ENCODE measurements around the gene PTPRN2. TPM values are rescaled to one million over a fixed set of nuclear protein-coding genes. Genes with fewer than 3 reads are reported as not detected.

PTPRN2 gene
- total and polyA plus RNA-seq, 2 donors (not counting 3 experiments of a cell fraction or from before 2014, with no cell fraction given), result 0.62 to 0.88 TPM

DNA sequence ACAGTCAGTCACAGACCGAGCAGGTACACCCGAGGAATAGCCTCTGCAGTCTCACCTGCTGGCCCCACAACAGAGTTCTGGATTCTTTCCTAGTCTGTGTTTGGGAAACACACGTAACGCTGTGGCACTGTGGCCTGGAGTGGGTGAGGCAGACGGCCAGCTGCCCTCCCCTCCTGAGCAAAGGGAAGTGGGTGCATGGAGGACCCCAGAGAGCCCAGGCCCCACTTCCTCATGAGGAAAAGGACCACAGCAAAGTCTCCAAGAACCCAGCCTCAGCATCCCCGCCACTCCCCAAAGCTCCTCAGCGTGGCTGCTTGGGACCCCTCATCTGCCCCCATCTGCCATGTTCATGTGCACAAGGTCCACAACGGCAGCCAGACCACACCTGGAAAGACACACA is 530.2 kb downstream of the PTPRN2 start:
- peaks cover 15% of the 10 kb centered on the region for H3K9me3 ChIP-seq (replicated peaks; ENCODE audit: control insufficient read depth, insufficient read depth, low read length)
- dilution Hi-C loops (cut with MboI; ENCODE audit: extremely low pct_ligation_motif_present, low sequenced_read_pairs), result no loop called here
- no peaks in the 10 kb centered on the region for H3K4me1 ChIP-seq (ENCODE audit: control insufficient read depth, extremely low read depth, insufficient read depth, low read length)
- no peaks in the 10 kb centered on the region for H3K27me3 ChIP-seq (ENCODE audit: control insufficient read depth in 2 of 2, insufficient read depth in 2 of 2, low read length in 2 of 2)
- intact Hi-C loops (cut with micrococcal nuclease), result no loop called here
- ChIA-PET POLR2A (no interaction called here), CTCF (no interaction called here)
- BruUV-seq (replicated peaks), result no TSS peak
- no peak overlapping the region for H3K4me3 ChIP-seq (replicated peaks in 1 of 3; ENCODE audit: insufficient read depth in 1 of 3, low read depth in 1 of 3, low read length in 3 of 3)
- TF ChIP-seq POLR2A (IDR thresholded peaks at IDR 0.05; ENCODE audit: low read depth, low read length), result no peak
- TF ChIP-seq, protein P1, sequence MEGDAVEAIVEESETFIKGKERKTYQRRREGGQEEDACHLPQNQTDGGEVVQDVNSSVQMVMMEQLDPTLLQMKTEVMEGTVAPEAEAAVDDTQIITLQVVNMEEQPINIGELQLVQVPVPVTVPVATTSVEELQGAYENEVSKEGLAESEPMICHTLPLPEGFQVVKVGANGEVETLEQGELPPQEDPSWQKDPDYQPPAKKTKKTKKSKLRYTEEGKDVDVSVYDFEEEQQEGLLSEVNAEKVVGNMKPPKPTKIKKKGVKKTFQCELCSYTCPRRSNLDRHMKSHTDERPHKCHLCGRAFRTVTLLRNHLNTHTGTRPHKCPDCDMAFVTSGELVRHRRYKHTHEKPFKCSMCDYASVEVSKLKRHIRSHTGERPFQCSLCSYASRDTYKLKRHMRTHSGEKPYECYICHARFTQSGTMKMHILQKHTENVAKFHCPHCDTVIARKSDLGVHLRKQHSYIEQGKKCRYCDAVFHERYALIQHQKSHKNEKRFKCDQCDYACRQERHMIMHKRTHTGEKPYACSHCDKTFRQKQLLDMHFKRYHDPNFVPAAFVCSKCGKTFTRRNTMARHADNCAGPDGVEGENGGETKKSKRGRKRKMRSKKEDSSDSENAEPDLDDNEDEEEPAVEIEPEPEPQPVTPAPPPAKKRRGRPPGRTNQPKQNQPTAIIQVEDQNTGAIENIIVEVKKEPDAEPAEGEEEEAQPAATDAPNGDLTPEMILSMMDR (IDR thresholded peaks at IDR 0.05; ENCODE audit: extremely low read depth in 1 of 2, insufficient read depth in 1 of 2, low read depth in 1 of 2, low read length in 2 of 2), result no peak
- no peak for TF ChIP-seq EZH2 (IDR thresholded peaks at IDR 0.05; ENCODE audit: borderline replicate concordance, low read depth, low read length, severe bottlenecking)
- TF ChIP-seq MYC (IDR thresholded peaks at IDR 0.05; ENCODE audit: low read depth, low read length), result no peak
- TF ChIP-seq JUN (IDR thresholded peaks at IDR 0.05; ENCODE audit: borderline replicate concordance, insufficient read depth, insufficient read length, low read depth), result no peak
- TF ChIP-seq, protein P2, sequence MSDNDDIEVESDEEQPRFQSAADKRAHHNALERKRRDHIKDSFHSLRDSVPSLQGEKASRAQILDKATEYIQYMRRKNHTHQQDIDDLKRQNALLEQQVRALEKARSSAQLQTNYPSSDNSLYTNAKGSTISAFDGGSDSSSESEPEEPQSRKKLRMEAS (IDR thresholded peaks at IDR 0.05; ENCODE audit: insufficient read depth, insufficient read length), result no peak
- no peak for TF ChIP-seq FOS (IDR thresholded peaks at IDR 0.05; ENCODE audit: borderline replicate concordance, insufficient read depth, low read length)
- TF ChIP-seq POLR2AphosphoS5 (IDR thresholded peaks at IDR 0.05; ENCODE audit: insufficient read depth, low read depth, low read length), result no peak
- no peak for TF ChIP-seq GATA2 (IDR thresholded peaks at IDR 0.05; ENCODE audit: insufficient read depth, insufficient read length, low read depth, low read length)
- DNase-seq (ENCODE audit: low read depth, low spot score) (no peak), FAIRE-seq (no peak)
- H3K9me1 ChIP-seq (replicated peaks; ENCODE audit: control insufficient read depth, extremely low read depth, insufficient read depth, low read length), result no peaks in the 10 kb centered on the region
- H3K36me3 ChIP-seq (ENCODE audit: control insufficient read depth in 2 of 2, extremely low read depth in 1 of 2, insufficient read depth in 2 of 2, low read length in 2 of 2), result no peaks in the 10 kb centered on the region
- H2AFZ ChIP-seq (ENCODE audit: low read depth, low read length), result no peak overlapping the region
- H3K4me2 ChIP-seq (ENCODE audit: insufficient read depth, low read length), result no peak overlapping the region
- no peak overlapping the region for H3K27ac ChIP-seq (ENCODE audit: insufficient read depth, low read depth, low read length)
- no peaks in the 10 kb centered on the region for H3K79me2 ChIP-seq (ENCODE audit: control insufficient read depth, insufficient read depth, low read length)
- no peak overlapping the region for H3K9ac ChIP-seq (replicated peaks; ENCODE audit: extremely low read depth, insufficient read depth, low read length)
- no peaks in the 10 kb centered on the region for H4K20me1 ChIP-seq (replicated peaks; ENCODE audit: control insufficient read depth, extremely low read depth, insufficient read depth, low read length)

Measured in endothelial cell of umbilical vein (primary cell).